Smooth muscle cell (in vitro differentiated cells): ENCODE data around the gene CFAP298. TPM values are rescaled to one million over a fixed set of nuclear protein-coding genes. Genes with fewer than 3 reads are reported as not detected.

Source experiments
- DNase-seq: peaks from one replicate; lab custom pipeline; 2025; ENCODE audit not compliant: unreplicated experiment; lab: John Stamatoyannopoulos, UW
- H2AFZ ChIP-seq: fragments of 200-600 bp; sonication (generic); 2 replicates; pipeline ENCODE4 v1.6.0; 2016; ENCODE audit warnings: antibody characterized with exemption, low read depth, mild to moderate bottlenecking
- H3F3A ChIP-seq: fragments of 200-600 bp; sonication (generic); 2 replicates; pipeline ENCODE4 v1.6.0; 2017; ENCODE audit warnings: antibody characterized with exemption, low read depth
- H3K27ac ChIP-seq: fragments of 200-600 bp; sonication (generic); 2 replicates; pipeline ENCODE4 v1.5.1; 2016; ENCODE audit warnings: low read depth, mild to moderate bottlenecking
- H3K27me3 ChIP-seq: fragments of 200-600 bp; sonication (generic); 2 replicates; pipeline ENCODE4 v1.6.1; 2016; ENCODE audit warnings: low read depth, mild to moderate bottlenecking
- H3K36me3 ChIP-seq: fragments of 200-600 bp; sonication (generic); 2 replicates; pipeline ENCODE4 v1.5.1; 2016; ENCODE audit warnings: low read depth
- H3K4me1 ChIP-seq: fragments of 200-600 bp; sonication (generic); 2 replicates; pipeline ENCODE4 v1.5.1; 2016; ENCODE audit warnings: low read depth
- H3K4me2 ChIP-seq: fragments of 200-600 bp; sonication (generic); 2 replicates; pipeline ENCODE4 v1.6.0; 2016; ENCODE audit warnings: mild to moderate bottlenecking
- H3K4me3 ChIP-seq: fragments of 200-600 bp; sonication (generic); 2 replicates; pipeline ENCODE4 v1.5.1; 2016; ENCODE audit warnings: mild to moderate bottlenecking
- H3K79me2 ChIP-seq: fragments of 200-600 bp; sonication (generic); 2 replicates; pipeline ENCODE4 v1.6.0; 2016; ENCODE audit warnings: low read depth, mild to moderate bottlenecking
- H3K9ac ChIP-seq: fragments of 200-600 bp; sonication (generic); 2 replicates; pipeline ENCODE4 v1.6.0; 2016; ENCODE audit warnings: low read depth
- H3K9me3 ChIP-seq: fragments of 200-600 bp; sonication (generic); replicated peaks from 2 replicates; pipeline ENCODE4 v1.5.1; 2016; ENCODE audit warnings: low read depth
- H4K20me1 ChIP-seq: fragments of 200-600 bp; sonication (generic); 2 replicates; pipeline ENCODE4 v1.6.0; 2016; ENCODE audit warnings: low read depth
- CTCF ChIP-seq: fragments of 200-600 bp; sonication (generic); IDR thresholded peaks from 2 replicates; pipeline ENCODE4 v1.5.1; 2017; ENCODE audit warnings: borderline replicate concordance, mild to moderate bottlenecking, antibody characterized with exemption; ENCODE audit not compliant: insufficient read depth, poor library complexity, severe bottlenecking
- WGBS: methylation state at CpG from one replicate; pipeline ENCODE4 v1.1.7; 2016; ENCODE audit warnings: low lambda C conversion rate; 5-methylcytosine and 5-hydroxymethylcytosine counted together
- polyA plus RNA-seq: library from polyadenylated mRNA; unstranded; fragments of >200 nt; fragmentation: Nextera tagmentation; extraction: Ambion mirVana; gene quantifications from 2 replicates; pipeline ENCODE4 v1.2.1, GENCODE V29; 2016
- small RNA-seq: library from RNA; depleted of rRNA; stranded (forward); fragments of <200 nt; gene quantifications from one replicate; pipeline ENCODE3, GENCODE V24; 2014
- total RNA-seq: library from RNA; depleted of rRNA; stranded (reverse); fragments of >200 nt; gene quantifications from 2 replicates; pipeline ENCODE4 v1.2.3, GENCODE V29; 2014

CFAP298 gene
- total and polyA plus RNA-seq, 2 experiments from 2014 or later: 26.8 to 41.9 TPM

DNA sequence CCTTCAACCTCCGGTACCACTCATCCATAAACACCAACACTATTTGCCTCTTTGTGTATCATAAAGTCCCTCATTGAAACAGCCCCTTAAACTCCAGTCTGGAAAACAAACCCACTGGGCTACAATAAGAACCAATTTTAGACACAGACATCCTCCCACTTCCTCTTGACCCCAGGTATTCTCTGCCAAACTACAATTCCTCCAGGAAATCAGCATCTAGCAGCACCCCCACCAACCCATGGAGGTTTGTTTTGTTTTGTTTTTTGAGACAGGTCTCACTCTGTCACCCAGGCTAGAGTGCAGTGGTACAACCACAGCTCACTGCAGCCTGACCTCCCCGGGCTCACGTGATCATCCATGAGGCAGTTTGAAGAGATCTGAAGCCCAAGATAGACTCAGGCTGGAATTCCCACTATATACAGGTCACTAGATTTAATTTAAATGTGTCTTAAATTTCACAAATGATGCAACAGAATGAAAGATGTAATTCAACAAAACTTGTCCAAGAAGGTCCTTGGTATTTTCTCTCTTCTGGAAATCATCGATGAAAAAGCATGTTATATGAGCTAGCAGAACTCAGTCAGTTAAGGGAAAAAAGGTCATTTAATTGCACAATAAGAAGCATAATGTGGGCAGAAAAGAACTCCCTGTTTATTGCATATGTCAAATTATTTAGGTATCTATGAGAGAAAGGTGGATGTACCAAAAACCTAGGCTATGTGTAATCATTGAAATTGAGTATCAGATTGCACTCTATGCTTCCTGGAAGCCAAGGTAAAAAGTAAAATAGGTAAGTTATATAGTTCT is 57.1 kb downstream of the CFAP298 start:
- H3K27me3 ChIP-seq: no peaks in the 10 kb centered on the region
- H2AFZ ChIP-seq: no peak overlapping the region
- H3K4me2 ChIP-seq: no peak overlapping the region
- no peaks in the 10 kb centered on the region for H3K36me3 ChIP-seq
- no peaks in the 10 kb centered on the region for H3K4me1 ChIP-seq
- H3K9me3 ChIP-seq: no peaks in the 10 kb centered on the region
- H3K27ac ChIP-seq: no peak overlapping the region
- H3K4me3 ChIP-seq: no peak overlapping the region
- DNase-seq: no peak
- no peaks in the 10 kb centered on the region for H4K20me1 ChIP-seq
- 94% methylated on average over 4 of the region's 4 CpGs for WGBS
- H3K79me2 ChIP-seq: no peaks in the 10 kb centered on the region
- no peak overlapping the region for H3K9ac ChIP-seq
- no peak for TF ChIP-seq CTCF
- H3F3A ChIP-seq: no peaks in the 10 kb centered on the region

DNA sequence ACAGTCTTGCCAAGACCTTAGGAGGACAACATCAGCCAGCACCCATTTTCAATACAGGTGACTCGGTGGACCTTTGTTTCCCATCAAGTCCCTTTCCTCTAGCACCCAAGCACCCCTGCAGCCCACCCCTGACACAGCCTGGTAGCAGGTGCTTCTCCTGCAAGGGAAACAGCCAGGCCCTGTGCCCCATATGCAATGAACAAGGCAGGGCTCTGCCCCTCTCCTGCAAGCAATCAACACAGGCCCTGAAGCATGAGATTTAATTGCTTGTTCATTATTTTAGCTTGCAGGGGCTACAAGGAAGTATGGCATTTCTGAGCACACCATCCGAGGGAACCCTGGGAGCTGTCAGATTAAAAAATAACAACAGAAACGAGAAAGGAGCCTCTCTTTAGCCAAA is 62.3 kb downstream of the CFAP298 start:
- Histone ChIP-seq H3K4me2 (no peak overlapping the region), H3K36me3 (no peaks in the 10 kb centered on the region), H3K4me3 (no peak overlapping the region), H2AFZ (no peak overlapping the region), H3K27me3 (no peaks in the 10 kb centered on the region), H3F3A (no peaks in the 10 kb centered on the region), H3K79me2 (no peaks in the 10 kb centered on the region), H3K9ac (no peak overlapping the region), H4K20me1 (no peaks in the 10 kb centered on the region), H3K9me3 (no peaks in the 10 kb centered on the region), H3K4me1 (no peaks in the 10 kb centered on the region), H3K27ac (no peak overlapping the region)
- 82% methylated on average over 3 of the region's 3 CpGs for WGBS
- no peak for TF ChIP-seq CTCF
- DNase-seq: no peak

DNA sequence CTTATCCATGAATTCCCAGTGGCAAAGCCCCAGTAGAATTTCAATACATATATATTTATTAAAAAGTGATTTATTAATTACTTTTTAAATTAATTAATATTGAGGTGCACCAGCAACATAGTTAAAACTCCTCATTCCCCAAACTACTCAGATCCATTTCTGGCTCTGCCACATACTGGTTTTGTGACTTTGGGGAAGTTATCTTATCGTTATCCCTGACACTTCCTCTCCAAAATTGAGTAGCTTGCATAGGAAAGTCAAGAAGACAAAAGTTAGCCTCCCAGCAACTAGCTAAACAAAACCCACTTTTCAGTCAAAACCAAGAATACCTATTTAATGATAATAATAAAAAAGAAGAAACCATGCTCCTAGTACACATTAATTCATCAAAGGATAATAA is 62.7 kb downstream of the CFAP298 start:
- Histone ChIP-seq H3K4me3 (no peak overlapping the region), H3K4me1 (no peaks in the 10 kb centered on the region), H3K36me3 (no peaks in the 10 kb centered on the region), H3K9me3 (no peaks in the 10 kb centered on the region), H4K20me1 (no peaks in the 10 kb centered on the region), H3K27ac (no peak overlapping the region), H3F3A (no peaks in the 10 kb centered on the region), H3K4me2 (no peak overlapping the region), H2AFZ (no peak overlapping the region), H3K27me3 (no peaks in the 10 kb centered on the region), H3K79me2 (no peaks in the 10 kb centered on the region), H3K9ac (no peak overlapping the region)
- WGBS: 80% methylated on average over 1 of the region's 1 CpG
- no peak for TF ChIP-seq CTCF
- no peak for DNase-seq

Small RNAs within 50 kb of the gene (small RNA-seq; reads per million reads assigned to genes)
- gene RNA5SP490: 1.7 reads per million, percentile 41 among the genes with 10 or more reads in this experiment

Other genes with a start within 250 kb of the CFAP298 start
- gene URB1, start 219.4 kb downstream of the CFAP298 start, total RNA-seq: 5.8 and 6.2 TPM in 2 replicates
- gene URB1, start 219.4 kb downstream of the CFAP298 start, polyA plus RNA-seq: 2.8 and 3.0 TPM in 2 replicates
- 3.7 and 4.1 TPM in 2 replicates for gene EVA1C, start 199.7 kb downstream of the CFAP298 start, total RNA-seq
- gene EVA1C, start 199.7 kb downstream of the CFAP298 start, polyA plus RNA-seq: 1.7 and 1.9 TPM in 2 replicates
- gene TCP10L, start 26.9 kb downstream of the CFAP298 start, total RNA-seq: 0.58 TPM in 1 of 2 replicates, not detected in the other
- 0.96 and 1.9 TPM in 2 replicates for gene TCP10L, start 26.9 kb downstream of the CFAP298 start, polyA plus RNA-seq
- gene SYNJ1, start 115.6 kb upstream of the CFAP298 start, total RNA-seq: 7.9 and 8.5 TPM in 2 replicates
- gene SYNJ1, start 115.6 kb upstream of the CFAP298 start, polyA plus RNA-seq: 2.7 and 5.4 TPM in 2 replicates
- gene PAXBP1, start 159.4 kb upstream of the CFAP298 start, total RNA-seq: 43.2 and 53.8 TPM in 2 replicates
- gene PAXBP1, start 159.4 kb upstream of the CFAP298 start, polyA plus RNA-seq: 11.9 and 17.9 TPM in 2 replicates